EL (cell line): Measurements from ENCODE around the gene GPR31.

Source experiments
- DNase-seq: peaks from one replicate; pipeline ENCODE4 v3.0.0-alpha.2; 2016

Gene GPR31

GRCh38 chr6:167116109-167116837 is 41.5 kb downstream of the GPR31 start:
- no peak for DNase-seq

DNA sequence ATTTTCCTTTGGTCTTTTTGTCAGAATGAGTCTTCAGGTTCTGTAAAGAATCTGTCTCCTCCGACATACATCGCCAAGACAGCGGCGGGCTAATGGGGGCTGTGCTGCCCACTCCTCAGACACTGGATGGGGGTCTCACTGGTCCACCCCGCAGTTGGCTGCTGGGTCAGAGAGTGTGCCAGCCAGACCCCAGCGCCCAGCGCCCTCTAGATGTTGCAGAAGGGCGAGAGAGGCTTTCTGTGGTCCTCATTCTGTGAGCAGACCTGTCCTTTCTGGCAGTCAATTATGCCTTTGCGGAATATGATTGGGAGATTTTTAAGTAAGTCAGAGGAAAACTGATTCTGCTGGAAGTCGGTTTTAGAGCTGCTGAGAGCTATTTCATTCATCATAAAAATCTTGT is 42.7 kb downstream of the GPR31 start:
- no peak for DNase-seq

DNA sequence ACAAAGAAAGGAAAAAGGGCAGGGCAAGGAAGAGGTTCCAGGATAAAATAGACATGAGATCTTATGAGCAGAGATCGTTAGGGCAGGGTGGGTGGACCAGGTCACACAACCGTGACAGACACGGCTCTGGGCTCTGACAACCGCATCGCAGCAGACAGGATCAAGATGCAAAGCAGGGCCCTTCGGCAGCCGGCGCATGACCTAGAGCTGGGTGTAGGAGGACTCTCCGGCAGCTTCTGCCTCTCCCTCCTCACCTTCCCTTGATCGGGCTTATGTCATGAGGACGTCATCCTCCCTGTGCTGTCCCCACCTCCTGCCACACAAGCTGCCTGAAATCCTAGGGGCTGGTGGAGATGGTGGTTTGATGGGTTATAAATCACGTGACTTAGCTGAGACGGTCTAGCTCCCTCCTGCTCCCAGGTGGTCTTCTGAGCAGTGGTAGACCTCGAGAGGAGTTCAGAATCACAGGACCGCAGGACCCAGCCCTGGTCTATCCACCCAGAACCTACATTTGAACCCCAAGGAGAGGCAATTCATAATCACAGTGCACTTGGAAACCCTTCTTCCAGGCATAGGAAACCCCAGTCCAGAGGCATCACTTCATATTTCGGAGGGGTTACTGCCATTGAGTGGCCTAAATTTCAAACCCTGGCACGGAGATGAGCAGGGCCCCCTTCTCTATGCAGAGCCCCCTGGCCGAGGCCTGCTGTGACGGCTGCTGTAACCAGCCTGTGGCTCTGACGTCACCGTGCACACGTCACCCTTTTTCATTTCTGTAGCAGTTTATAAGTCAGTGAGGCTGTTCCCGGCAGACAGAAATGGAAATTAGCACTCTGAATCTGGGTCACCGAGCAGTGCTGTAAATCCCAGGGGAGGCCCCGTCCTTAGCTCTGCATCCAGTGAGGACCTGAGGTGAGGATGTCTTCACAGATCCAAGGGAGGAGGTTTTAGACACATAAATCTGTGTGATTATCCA is 43.6 kb downstream of the GPR31 start:
- DNase-seq, result no peak

DNA sequence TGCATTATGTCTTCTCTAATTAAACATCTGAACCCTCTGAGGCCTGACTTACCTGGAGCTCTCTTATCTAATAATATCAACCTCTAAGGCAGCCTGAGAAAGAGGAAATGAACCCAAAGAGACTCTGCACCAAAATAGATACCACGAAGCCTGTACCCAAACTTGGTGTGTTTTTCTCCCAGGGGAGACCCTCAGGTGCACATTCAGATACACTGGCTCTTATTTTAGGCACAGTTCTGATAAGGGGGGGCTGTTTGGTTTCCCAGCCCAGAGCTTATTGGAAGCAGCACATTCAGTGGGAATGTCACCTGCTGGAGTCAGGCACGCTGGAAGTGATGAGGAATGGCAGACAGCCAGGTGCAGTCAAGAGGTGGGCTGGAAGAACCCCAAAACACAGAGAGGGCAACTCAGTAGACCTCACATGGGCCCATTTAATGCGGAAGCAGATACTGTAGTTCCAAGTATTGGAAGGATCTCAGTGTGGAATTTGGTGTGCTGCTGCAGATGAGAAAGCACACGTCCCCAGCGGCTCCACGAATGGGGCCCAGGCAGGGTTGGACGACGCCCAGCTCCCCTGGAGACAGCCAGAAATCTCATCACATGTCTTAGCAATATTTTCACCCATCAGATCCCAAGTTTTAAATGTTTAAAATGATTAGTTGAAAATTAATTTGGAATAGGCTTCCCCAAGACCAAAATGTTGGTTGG is 44.6 kb downstream of the GPR31 start:
- no peak for DNase-seq

DNA sequence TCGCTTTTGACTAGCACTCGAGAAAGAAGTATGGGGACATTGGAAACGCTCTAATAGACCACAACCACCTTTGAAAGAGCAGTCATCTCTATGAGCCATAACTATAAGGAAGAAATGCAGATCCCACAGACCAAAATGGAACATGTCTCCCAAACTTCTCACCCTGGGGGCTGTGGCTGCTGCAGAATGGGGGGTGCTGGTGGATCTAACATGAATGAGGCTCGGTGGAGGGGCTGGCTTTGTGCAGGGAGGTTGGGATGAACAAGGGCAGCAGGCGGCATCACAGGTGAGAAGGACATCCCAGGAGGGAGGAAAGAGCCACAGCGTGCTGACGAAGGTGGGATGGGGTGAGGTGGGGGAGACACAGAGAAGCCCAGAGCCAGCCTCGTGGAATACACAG is 45.4 kb downstream of the GPR31 start:
- DNase-seq, result no peak

- no peak for DNase-seq
Measured at GRCh38 chr6:167111597-167111996, 46.2 kb downstream of the GPR31 start.

DNA sequence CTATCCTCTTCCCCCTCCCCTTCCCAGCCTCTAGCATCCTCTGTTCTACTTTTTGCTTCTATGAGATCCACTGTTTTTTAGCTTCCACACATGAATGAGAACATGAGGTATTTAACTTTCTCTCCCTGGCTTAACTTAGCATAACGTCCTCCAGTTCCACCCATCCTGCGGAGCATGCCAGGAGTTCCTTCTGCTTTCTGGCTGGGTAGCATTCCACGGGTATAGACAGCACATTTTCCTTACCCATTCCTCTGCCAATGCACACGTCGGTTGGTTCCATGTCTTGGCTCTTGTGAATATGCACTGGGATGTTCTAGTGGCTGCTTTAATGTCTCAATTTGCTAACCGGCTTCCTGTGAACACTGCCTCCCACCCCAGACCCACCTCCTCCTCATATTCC is 48.1 kb downstream of the GPR31 start:
- no peak for DNase-seq

GRCh38 chr6:167108278-167108677 is 49.5 kb downstream of the GPR31 start:
- DNase-seq, result no peak

DNA sequence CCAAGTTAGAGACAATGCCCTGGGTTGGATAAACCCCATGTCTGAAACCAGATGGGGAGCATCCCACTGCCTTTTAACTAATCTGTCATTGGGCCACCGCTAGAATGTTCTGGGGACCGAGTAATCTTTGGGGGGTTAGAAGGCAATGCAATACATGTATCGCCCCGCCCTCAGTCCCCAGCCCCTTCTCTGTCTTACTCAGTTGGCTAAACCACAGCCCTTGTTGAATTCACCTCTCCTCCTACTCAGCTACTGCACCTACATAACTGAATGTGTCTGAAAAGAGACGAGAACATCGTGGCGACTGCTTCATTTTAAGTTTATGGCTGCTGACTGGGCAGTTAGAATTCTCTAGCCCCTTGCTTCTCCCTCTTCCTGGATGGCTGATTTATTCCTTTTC is 50.0 kb downstream of the GPR31 start:
- no peak for DNase-seq

DNA sequence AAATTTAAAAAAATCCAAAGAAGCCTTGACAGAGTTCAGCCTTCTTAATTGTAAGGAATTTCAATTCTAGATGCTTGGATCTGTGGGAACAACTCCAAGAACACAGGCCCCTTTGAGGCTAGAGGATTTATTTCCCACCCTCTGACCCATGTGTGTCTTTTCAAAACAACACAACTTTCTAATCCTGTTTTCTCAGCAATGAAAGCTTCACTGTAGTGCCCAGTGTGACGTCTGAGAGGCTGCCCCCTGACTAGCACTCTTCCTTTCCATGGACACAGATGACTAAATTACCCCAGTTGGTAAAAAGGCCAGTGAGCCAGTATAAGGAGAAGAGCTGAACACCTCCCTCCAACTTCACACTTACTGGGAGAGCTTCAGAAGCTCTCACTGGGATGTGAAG is 51.4 kb downstream of the GPR31 start:
- DNase-seq, result no peak
